Motor neuron (in vitro differentiated cells): ENCODE data around the gene PAGE1. TPM values are rescaled to one million over a fixed set of nuclear protein-coding genes. Genes with fewer than 3 reads are reported as not detected.

Experiments
- ATAC-seq, 8 experiments: fragments of 200-7000 bp; cut with Tn5 transposase; replicated peaks in 6 of 8; 2 replicates each; pipeline ENCODE4 v1.8.0; 2021; ENCODE audit warnings: mild to moderate bottlenecking in 8 of 8, moderate library complexity in 8 of 8
- H3K27ac ChIP-seq, 2 donors: fragments of 250-450 bp; sonication (Bioruptor Pico); 2 replicates each; pipeline ENCODE4 v1.9.0; 2021; ENCODE audit warnings: antibody characterized with exemption in 2 of 2, mild to moderate bottlenecking in 2 of 2, moderate library complexity in 1 of 2
- H3K4me1 ChIP-seq, 2 donors: fragments of 250-450 bp; sonication (Bioruptor Pico); replicated peaks in 1 of 2; 2 replicates each; pipeline ENCODE4 v1.6.1; 2021; ENCODE audit warnings: antibody characterized with exemption in 2 of 2, mild to moderate bottlenecking in 2 of 2, moderate library complexity in 1 of 2
- H3K4me3 ChIP-seq, 5 donors: fragments of 250-450 bp; sonication (Bioruptor Pico); 2 replicates each; pipeline ENCODE4 v1.9.0; 2021; ENCODE audit warnings: antibody characterized with exemption in 5 of 5, mild to moderate bottlenecking in 5 of 5, moderate library complexity in 4 of 5
- WGBS, 10 experiments: fragments of 450-650 bp; shearing (Covaris generic); methylation state at CpG; one replicate each; pipeline ENCODE4 v1.0.0; 2022; 5-methylcytosine and 5-hydroxymethylcytosine counted together
- in situ Hi-C, 9 experiments: fragments of 400-800 bp; cut with MboI; loops; one replicate each; pipeline ENCODE4 v1.15.0; 2021; ENCODE audit warnings: low sequenced_read_pairs in 9 of 9, low pct_unique_long_range_greater_than_20kb in 2 of 9; ENCODE audit not compliant: unreplicated experiment in 9 of 9
- total RNA-seq, 8 experiments: library from RNA; unstranded; fragments of 300-600 nt; gene quantifications; 2 replicates each; pipeline versions ENCODE4 v1.2.3 to v1.2.4, GENCODE V29; 2022

Gene PAGE1
- total RNA-seq, 8 experiments from 2014 or later, result not detected

DNA sequence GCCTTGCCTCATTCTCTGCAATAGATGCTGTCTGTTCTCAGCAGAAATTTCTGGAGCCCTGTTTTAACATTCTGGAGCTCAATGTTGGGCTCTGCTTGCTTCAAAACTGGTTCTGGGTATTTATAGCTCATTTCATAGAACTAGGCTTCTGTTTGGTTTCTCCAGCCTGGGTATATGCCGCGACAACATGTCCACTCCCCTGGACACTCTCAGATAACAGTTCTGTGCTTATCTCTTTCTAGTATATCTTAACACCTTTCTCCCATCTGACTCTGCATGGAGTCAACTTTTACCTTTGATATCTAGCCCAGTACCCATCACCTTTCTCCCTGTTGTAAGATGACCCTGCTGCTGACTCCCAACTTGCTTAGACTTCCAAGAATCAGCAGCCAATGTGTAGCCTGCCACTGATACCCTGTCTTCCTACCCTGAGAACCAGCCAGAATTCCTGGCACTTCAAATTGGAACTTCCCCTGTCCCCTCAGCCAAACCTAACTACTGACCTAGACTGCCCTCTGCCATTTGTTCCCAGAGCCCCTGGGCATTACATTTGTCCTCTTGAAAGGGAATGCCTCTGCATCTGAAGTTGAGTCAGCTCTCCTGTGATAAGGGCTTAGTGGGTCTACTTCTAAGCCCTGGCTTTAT lies 20.6 kb downstream of the PAGE1 start:
- no peak for ATAC-seq
- in situ Hi-C loops, result no loop called here
- H3K4me1 ChIP-seq, result no peaks in the 10 kb centered on the region
- H3K4me3 ChIP-seq, result no peak overlapping the region
- WGBS, 10 experiments, result 0 to 100% (median 73%) methylated on average over 1 to 2 of the region's 2 CpGs; no CpG with 5 or more reads in 7 of the 10 experiments
- no peak overlapping the region for H3K27ac ChIP-seq

DNA sequence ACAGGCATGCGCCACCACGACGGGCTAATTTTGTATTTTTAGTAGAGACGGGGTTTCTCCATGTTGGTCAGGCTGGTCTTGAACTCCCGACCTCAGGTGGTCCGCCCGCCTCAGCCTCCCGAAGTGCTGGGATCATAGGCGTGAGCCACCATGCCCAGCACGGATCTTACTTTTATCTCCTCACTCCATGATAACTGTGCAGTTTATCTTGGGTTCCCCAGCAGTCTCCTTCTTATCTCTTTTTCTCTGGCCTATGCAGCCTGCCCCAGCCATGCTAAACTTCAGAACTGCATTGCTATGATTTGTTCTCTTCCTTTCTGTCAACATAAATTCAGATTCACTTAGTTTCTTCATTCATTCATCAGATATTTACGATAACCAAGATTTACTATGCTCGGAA lies 22.4 kb downstream of the PAGE1 start:
- H3K4me3 ChIP-seq, result no peak overlapping the region
- 20 to 71% (median 30%) methylated on average over 1 to 9 of the region's 12 CpGs; no CpG with 5 or more reads in 7 of the 10 experiments for WGBS, 10 experiments
- no peaks in the 10 kb centered on the region for H3K4me1 ChIP-seq
- ATAC-seq, result no peak
- in situ Hi-C loops, result no loop called here
- H3K27ac ChIP-seq, result no peak overlapping the region

DNA sequence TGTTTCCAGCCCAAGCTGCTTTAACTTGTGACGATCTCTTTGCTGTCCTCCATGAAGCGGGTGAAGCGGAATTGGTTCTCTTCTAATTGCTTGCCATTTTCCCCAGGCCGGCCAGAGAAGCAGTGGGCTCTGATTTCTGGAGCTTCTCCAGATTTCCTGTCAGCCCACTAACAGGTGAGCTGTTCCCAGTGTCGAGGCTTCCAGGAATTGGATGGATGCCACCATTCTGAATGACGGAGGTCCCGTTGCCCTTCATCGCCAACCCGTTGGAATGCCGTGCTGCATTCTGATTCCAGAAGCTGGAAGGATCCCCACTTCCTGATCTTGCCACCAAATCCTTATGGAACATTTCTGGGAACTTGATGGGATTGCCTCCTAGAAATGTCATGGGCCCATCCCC lies 31.0 kb downstream of the PAGE1 start:
- no peak for ATAC-seq
- no peaks in the 10 kb centered on the region for H3K4me1 ChIP-seq
- in situ Hi-C loops, result no loop called here
- no peak overlapping the region for H3K27ac ChIP-seq
- no peak overlapping the region for H3K4me3 ChIP-seq
- 85 to 100% (median 100%) methylated on average over 1 to 7 of the region's 10 CpGs; no CpG with 5 or more reads in 7 of the 10 experiments for WGBS, 10 experiments

DNA sequence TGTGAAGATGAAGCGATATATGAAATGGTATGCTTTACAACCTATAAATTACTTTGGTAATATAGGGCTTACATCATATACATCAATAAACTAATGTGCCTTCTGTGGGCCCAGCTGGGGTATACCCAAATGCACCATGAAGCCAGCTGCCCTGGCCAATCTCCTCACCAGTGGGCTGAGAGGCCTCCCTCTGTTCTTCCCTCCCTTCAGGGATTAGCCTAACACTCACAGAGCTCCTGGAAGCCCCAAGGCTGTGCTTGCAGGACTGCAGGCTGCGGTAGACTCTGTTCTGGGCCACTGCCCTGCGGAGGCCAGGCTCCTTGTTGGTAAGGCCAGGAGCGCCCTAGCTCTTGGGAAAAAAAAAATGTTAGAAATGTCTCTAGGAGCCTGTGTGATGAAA lies 33.9 kb downstream of the PAGE1 start:
- in situ Hi-C loops, result no loop called here
- WGBS, 10 experiments, result 14 to 100% methylated on average over 1 of the region's 4 CpGs; no CpG with 5 or more reads in 8 of the 10 experiments
- H3K4me3 ChIP-seq, result no peak overlapping the region
- H3K27ac ChIP-seq, result no peak overlapping the region
- ATAC-seq, result no peak
- H3K4me1 ChIP-seq, result no peaks in the 10 kb centered on the region

DNA sequence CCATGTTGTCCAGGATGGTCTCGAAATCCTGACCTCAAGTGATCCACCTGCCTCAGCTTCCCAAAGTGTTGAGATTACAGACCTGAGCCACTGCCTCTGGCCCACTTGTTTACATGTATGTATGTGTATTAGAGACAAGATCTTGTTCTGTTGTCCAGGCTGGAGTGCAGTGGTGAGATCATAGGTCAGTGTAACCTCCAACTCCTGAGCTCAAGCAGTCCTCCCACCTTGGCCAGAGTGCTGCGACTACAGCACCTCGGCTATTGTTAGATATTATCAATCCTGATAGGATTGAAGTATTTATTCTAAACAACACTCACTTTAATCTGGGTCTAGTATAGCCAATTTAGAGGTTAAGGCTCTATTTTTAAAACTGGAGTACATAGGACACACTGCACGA lies 36.0 kb downstream of the PAGE1 start:
- ATAC-seq, result no peak
- in situ Hi-C loops, result no loop called here
- Histone ChIP-seq H3K4me3 (no peak overlapping the region), H3K4me1 (no peaks in the 10 kb centered on the region), H3K27ac (no peak overlapping the region)
- 0 to 46% methylated on average over 2 to 3 of the region's 4 CpGs; no CpG with 5 or more reads in 8 of the 10 experiments for WGBS, 10 experiments

DNA sequence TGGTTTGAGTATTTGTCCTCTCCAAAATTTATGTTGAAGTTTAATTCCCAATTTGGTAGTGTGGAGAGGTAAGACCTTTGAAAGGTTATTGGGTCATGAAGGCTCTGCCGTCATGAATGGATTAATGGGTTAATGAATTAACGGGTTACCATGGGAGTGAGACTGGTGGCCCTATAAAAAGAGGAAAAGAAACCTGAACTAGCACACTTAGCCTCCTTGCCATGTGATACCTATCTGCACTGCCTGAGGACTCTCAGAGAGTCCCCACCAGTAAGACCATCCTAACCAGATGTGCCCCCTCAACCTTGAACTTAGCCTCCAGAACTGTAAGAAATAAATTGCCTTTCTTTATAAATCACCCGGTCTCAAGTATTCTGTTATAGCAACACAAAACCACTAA lies 39.3 kb downstream of the PAGE1 start:
- Histone ChIP-seq H3K4me1 (no peaks in the 10 kb centered on the region), H3K27ac (no peak overlapping the region), H3K4me3 (no peak overlapping the region)
- WGBS, 10 experiments, result 0 to 100% (median 43%) methylated on average over 1 to 3 of the region's 3 CpGs; no CpG with 5 or more reads in 7 of the 10 experiments
- ATAC-seq, result no peak
- in situ Hi-C loops, result no loop called here

DNA sequence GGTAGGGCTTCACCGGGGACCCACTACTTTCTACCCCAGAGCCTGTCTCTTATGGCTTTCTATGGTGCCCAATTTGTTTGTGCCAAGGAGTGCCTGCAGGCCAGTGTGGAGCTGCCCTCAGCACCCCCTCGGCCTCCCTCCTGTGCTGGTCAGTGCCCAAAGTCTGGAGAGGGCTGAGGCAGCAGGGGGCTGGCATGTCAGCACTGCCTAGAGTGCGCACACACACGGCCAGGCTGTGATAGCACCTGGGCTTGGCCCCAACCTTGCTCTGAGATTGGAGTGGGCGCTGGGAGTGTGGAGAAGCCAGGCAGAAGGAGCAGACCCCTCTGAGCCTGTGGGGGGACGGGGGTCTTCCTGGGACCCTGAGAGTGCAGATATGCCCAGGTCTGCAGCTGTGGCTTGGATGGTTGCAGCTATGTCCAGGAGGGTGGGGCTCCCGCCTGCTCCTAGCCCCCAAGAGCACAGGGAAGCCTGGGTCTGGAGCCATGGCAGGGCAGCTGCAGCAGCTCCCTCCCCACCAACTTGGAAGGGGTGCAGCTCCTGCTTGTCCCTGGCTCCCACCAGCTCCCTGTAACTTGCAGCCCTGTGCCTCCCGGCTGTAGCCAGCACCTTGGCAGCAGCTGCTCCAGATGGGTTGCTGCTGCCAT lies 50.7 kb downstream of the PAGE1 start:
- H3K4me3 ChIP-seq, result no peak overlapping the region
- ATAC-seq, result no peak
- WGBS, 10 experiments, result 0 to 80% (median 25%) methylated on average over 1 to 2 of the region's 8 CpGs; no CpG with 5 or more reads in 7 of the 10 experiments
- in situ Hi-C loops, result no loop called here
- no peak overlapping the region for H3K27ac ChIP-seq
- no peaks in the 10 kb centered on the region for H3K4me1 ChIP-seq

Other genes starting within 250 kb of the PAGE1 start
- not detected for gene GAGE12C, start 163.8 kb downstream of the PAGE1 start, total RNA-seq
- not detected for gene GAGE12D, start 154.3 kb downstream of the PAGE1 start, total RNA-seq
- gene GAGE12E, start 144.7 kb downstream of the PAGE1 start, total RNA-seq, result not detected
- not detected for gene GAGE12F, start 135.1 kb downstream of the PAGE1 start, total RNA-seq
- gene GAGE12G, start 125.6 kb downstream of the PAGE1 start, total RNA-seq, result not detected
- not detected for gene GAGE12H, start 116.0 kb downstream of the PAGE1 start, total RNA-seq
- not detected for gene GAGE2A, start 106.5 kb downstream of the PAGE1 start, total RNA-seq
- gene GAGE1, start 97.0 kb downstream of the PAGE1 start, total RNA-seq, result under 1 TPM in 1 of 8 experiments, not detected in 7; 0.24 TPM
- under 1 TPM in 3 of 8 experiments, not detected in 5; 0.13 to 0.47 (median 0.28) TPM for gene PAGE4, start 133.3 kb upstream of the PAGE1 start, total RNA-seq
- gene USP27X, start 183.5 kb upstream of the PAGE1 start, total RNA-seq, result 1 to 10 TPM; 1.2 to 8.0 (median 7.0) TPM
- gene CLCN5, start 226.6 kb upstream of the PAGE1 start, total RNA-seq, result 10 to 100 TPM in 6 of 8 experiments, 1 to 10 TPM in 2; 7.0 to 35.0 (median 13.9) TPM